Caco-2 (cell line): Measurements from ENCODE around the gene AEN. TPM values are rescaled to one million over a fixed set of nuclear protein-coding genes. Genes with fewer than 3 reads are reported as not detected.

Experiments used
- BruUV-seq: library from RNA; stranded (reverse); fragments of 400-500 nt; replicated peaks from 2 replicates; lab custom pipeline; 2021; lab: Mats Ljungman, UMichigan
- CTCF ChIA-PET: fragments of 300-600 bp; sonication (Branson Sonifier 250); formaldehyde crosslinking; loops from one replicate; lab custom pipeline; 2022; ENCODE audit warnings: antibody characterized with exemption; lab: Charles Lee
- POLR2A ChIA-PET: fragments of 300-600 bp; sonication (Branson Sonifier 250); formaldehyde crosslinking; loops from one replicate; lab custom pipeline; 2022; ENCODE audit warnings: antibody characterized with exemption; lab: Charles Lee
- DNase-seq, 2 experiments: peaks; one replicate each; pipeline versions ENCODE4 v3.0.0 to v3.0.0-alpha.2; 2020 to 2022
- H3K27me3 ChIP-seq: replicated peaks from 2 replicates; pipeline ENCODE4 v1.6.0; 2011; ENCODE audit warnings: low read length; ENCODE audit not compliant: control insufficient read depth, insufficient read depth
- H3K36me3 ChIP-seq: 2 replicates; pipeline ENCODE4 v1.5.1; 2011; ENCODE audit warnings: low read length; ENCODE audit not compliant: control insufficient read depth, insufficient read depth
- H3K4me1 ChIP-seq: fragments of 250-450 bp; sonication (Bioruptor Pico); 2 replicates; pipeline ENCODE4 v1.5.1; 2020; ENCODE audit warnings: mild to moderate bottlenecking
- H3K4me3 ChIP-seq: 2 replicates; pipeline ENCODE4 v1.5.1; 2011; ENCODE audit warnings: low read depth, mild to moderate bottlenecking, control low read depth, low read length
- H3K9me3 ChIP-seq: fragments of 250-450 bp; sonication (Bioruptor Pico); 2 replicates; pipeline ENCODE4 v1.5.1; 2020; ENCODE audit warnings: mild to moderate bottlenecking, moderate library complexity
- H3K27ac Mint-ChIP-seq: one replicate; pipeline ENCODE4 v1.8.0; 2022; ENCODE audit warnings: mixed read lengths; ENCODE audit not compliant: unreplicated experiment
- H3K27me3 Mint-ChIP-seq: one replicate; pipeline ENCODE4 v1.8.0; 2022; ENCODE audit warnings: mixed read lengths; ENCODE audit not compliant: insufficient read depth, unreplicated experiment
- H3K36me3 Mint-ChIP-seq: one replicate; pipeline ENCODE4 v1.8.0; 2022; ENCODE audit warnings: mild to moderate bottlenecking, mixed read lengths; ENCODE audit not compliant: insufficient read depth, unreplicated experiment
- H3K4me1 Mint-ChIP-seq: one replicate; pipeline ENCODE4 v1.8.0; 2022; ENCODE audit warnings: low read depth, mixed read lengths; ENCODE audit not compliant: unreplicated experiment
- H3K4me3 Mint-ChIP-seq: one replicate; pipeline ENCODE4 v1.8.0; 2022; ENCODE audit warnings: mild to moderate bottlenecking, moderate library complexity, mixed read lengths; ENCODE audit not compliant: unreplicated experiment
- H3K9me3 Mint-ChIP-seq: one replicate; pipeline ENCODE4 v1.8.0; 2022; ENCODE audit warnings: mixed read lengths; ENCODE audit not compliant: unreplicated experiment
- CTCF ChIP-seq, 2 experiments: fragments of 200-600 bp in 1 of 2; IDR thresholded peaks; 1 replicate in 1 of 2; 2 replicates in 1 of 2; pipeline versions ENCODE4 v1.5.1 to v1.8.0; 2011 to 2022; ENCODE audit warnings: antibody characterized with exemption in 1 of 2, control low read depth in 1 of 2, inconsistent platforms in 1 of 2, low read depth in 1 of 2, low read length in 1 of 2, mild to moderate bottlenecking in 1 of 2, moderate library complexity in 1 of 2; ENCODE audit not compliant: insufficient read depth in 1 of 2, severe bottlenecking in 1 of 2, unreplicated experiment in 1 of 2
- intact Hi-C: fragments of 100-400 bp; cut with micrococcal nuclease; formaldehyde crosslinking; loops from one replicate; pipeline ENCODE4 v1.10.0; 2022; ENCODE audit not compliant: unreplicated experiment
- total RNA-seq: library from RNA; stranded (reverse); gene quantifications from 2 replicates; pipeline ENCODE4 v1.2.3, GENCODE V29; 2022

Gene AEN
- total RNA-seq, 1 experiment from 2014 or later: 33.2 TPM

- Histone ChIP-seq H3K27me3 (no peaks in the 10 kb centered on the region), H3K9me3 (no peaks in the 10 kb centered on the region), H3K36me3 (no peaks in the 10 kb centered on the region), H3K4me3 (no peak overlapping the region), H3K4me1 (no peaks in the 10 kb centered on the region)
- Mint-ChIP-seq H3K27me3 (peaks cover 4% of the 10 kb centered on the region), H3K4me1 (no peaks in the 10 kb centered on the region), H3K36me3 (peaks cover 6% of the 10 kb centered on the region), H3K27ac (no peak overlapping the region), H3K4me3 (no peak overlapping the region), H3K9me3 (no peaks in the 10 kb centered on the region)
- TF ChIP-seq CTCF (IDR thresholded peaks at IDR 0.05; ENCODE audit: insufficient read depth in 1 of 2, low read depth in 1 of 2, low read length in 1 of 2, severe bottlenecking in 1 of 2, unreplicated experiment in 1 of 2): no peak
- DNase-seq: no peak
- ChIA-PET POLR2A (no interaction called here), CTCF (interaction anchor here (0.8 to 1.1 kb wide), 2 partner anchors 15 to 252 kb away, joined by 3 read pairs; no protein-coding TSS in a partner anchor)
- no TSS peak for BruUV-seq
- intact Hi-C loops: loop anchor here (10.0 kb wide), 1 partner anchor 59 kb away; no protein-coding TSS in a partner anchor
These were observed 32.3 kb downstream of the AEN start for GRCh38 chr15:88653200-88654064.

GRCh38 chr15:88654430-88655102 is 33.4 kb downstream of the AEN start:
- Mint-ChIP-seq H3K4me1 (no peaks in the 10 kb centered on the region), H3K27ac (no peak overlapping the region), H3K9me3 (no peaks in the 10 kb centered on the region), H3K27me3 (peaks cover 4% of the 10 kb centered on the region), H3K36me3 (peaks cover 6% of the 10 kb centered on the region), H3K4me3 (no peak overlapping the region)
- no peak overlapping the region for H3K4me3 ChIP-seq
- TF ChIP-seq CTCF (IDR thresholded peaks at IDR 0.05; ENCODE audit: insufficient read depth in 1 of 2, low read depth in 1 of 2, low read length in 1 of 2, severe bottlenecking in 1 of 2, unreplicated experiment in 1 of 2): no peak
- ChIA-PET CTCF (interaction anchor here (1.2 to 1.7 kb wide), 2 partner anchors 16 to 30 kb away, joined by 3 to 4 read pairs; partner anchors contain the start of gene ISG20), POLR2A (no interaction called here)
- BruUV-seq: no TSS peak
- intact Hi-C loops: loop anchor here (1.0 to 10.0 kb wide), 4 partner anchors 30 to 363 kb away; no protein-coding TSS in a partner anchor
- no peaks in the 10 kb centered on the region for H3K9me3 ChIP-seq
- H3K27me3 ChIP-seq: no peaks in the 10 kb centered on the region
- no peaks in the 10 kb centered on the region for H3K4me1 ChIP-seq
- DNase-seq: no peak
- H3K36me3 ChIP-seq: no peaks in the 10 kb centered on the region

- no peaks in the 10 kb centered on the region for H3K9me3 Mint-ChIP-seq
- no peaks in the 10 kb centered on the region for H3K27me3 ChIP-seq
- H3K27ac Mint-ChIP-seq: no peak overlapping the region
- TF ChIP-seq CTCF (IDR thresholded peaks at IDR 0.05; ENCODE audit: insufficient read depth in 1 of 2, low read depth in 1 of 2, low read length in 1 of 2, severe bottlenecking in 1 of 2, unreplicated experiment in 1 of 2): no peak
- peaks cover 6% of the 10 kb centered on the region for H3K36me3 Mint-ChIP-seq
- BruUV-seq: no TSS peak
- no peaks in the 10 kb centered on the region for H3K36me3 ChIP-seq
- DNase-seq: no peak
- no peak overlapping the region for H3K4me3 Mint-ChIP-seq
- no peaks in the 10 kb centered on the region for H3K4me1 ChIP-seq
- intact Hi-C loops: loop anchor here (1.0 to 10.0 kb wide), 4 partner anchors 31 to 362 kb away; no protein-coding TSS in a partner anchor
- H3K27me3 Mint-ChIP-seq: peaks cover 4% of the 10 kb centered on the region
- no peaks in the 10 kb centered on the region for H3K9me3 ChIP-seq
- H3K4me3 ChIP-seq: no peak overlapping the region
- ChIA-PET CTCF (interaction anchor here (1.2 to 1.7 kb wide), 2 partner anchors 16 to 31 kb away, joined by 3 to 4 read pairs; partner anchors contain the start of gene ISG20), POLR2A (no interaction called here)
- no peaks in the 10 kb centered on the region for H3K4me1 Mint-ChIP-seq
These were observed 34.0 kb downstream of the AEN start for GRCh38 chr15:88655103-88655553.
